GM21723 (cell line): ENCODE measurements around the gene KIF26B.

Experiments
- ATAC-seq: cut with Tn5 transposase; IDR thresholded peaks from one replicate; pipeline ENCODE4 v1.9.1; 2021; ENCODE audit warnings: mild to moderate bottlenecking, moderate library complexity; ENCODE audit not compliant: unreplicated experiment

The KIF26B gene

DNA sequence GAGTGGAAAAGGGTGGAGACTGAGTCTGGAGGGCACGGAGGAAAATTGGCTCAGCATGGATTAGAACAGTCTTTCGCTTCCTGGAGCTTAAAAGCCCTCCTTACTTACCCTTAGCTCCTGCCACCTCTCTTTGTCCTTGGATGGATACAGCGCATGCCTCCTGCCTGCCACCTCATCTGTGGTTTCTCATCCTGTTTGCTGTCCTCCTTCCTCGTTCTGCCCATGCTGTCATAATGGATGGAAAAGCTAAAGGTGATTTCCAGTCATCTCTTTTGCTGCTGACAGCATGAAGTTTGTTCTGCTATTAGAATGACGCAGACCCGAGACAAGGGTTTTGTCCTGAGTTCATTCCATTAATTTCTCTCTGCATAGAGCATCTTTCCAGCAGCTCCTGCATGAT lies 425.9 kb downstream of the KIF26B start:
- no peak for ATAC-seq

DNA sequence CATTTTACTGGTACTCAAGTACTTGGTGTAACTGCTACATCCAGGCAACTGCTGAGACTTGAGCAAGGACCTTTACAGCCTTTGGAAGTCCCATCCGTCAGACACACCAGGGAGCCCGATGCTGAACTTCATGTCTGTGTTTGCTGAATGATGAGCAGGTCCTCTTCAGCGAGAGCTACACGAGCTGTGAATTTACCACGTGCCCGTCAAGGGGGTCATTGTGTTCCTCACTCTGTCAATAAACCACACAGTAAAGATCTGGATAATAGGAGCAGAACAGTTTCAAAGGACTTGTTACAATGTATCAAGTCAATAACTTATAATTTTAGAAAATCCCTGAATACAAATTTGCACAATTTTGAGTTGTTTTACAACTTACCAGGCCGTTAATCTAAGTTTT lies 427.2 kb downstream of the KIF26B start:
- no peak for ATAC-seq

DNA sequence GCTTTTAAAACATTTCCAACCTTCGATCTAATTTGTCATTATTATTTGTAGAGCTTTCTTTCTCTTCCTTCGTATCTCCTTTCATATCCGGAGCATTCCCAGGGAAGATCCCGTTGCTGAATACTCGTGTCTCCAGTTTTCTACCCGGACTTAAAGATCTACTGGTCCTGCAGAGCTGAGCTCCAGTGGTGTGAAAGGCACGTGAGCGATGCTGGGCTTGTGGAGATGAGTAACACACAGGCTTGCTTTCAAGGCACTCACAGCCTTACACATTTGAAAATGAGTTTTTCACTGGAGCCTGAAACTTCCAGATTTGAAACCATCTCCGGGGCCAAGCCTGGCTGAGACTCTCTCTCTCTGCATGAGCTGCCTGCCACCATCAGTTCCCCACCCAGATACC lies 428.3 kb downstream of the KIF26B start:
- no peak for ATAC-seq

DNA sequence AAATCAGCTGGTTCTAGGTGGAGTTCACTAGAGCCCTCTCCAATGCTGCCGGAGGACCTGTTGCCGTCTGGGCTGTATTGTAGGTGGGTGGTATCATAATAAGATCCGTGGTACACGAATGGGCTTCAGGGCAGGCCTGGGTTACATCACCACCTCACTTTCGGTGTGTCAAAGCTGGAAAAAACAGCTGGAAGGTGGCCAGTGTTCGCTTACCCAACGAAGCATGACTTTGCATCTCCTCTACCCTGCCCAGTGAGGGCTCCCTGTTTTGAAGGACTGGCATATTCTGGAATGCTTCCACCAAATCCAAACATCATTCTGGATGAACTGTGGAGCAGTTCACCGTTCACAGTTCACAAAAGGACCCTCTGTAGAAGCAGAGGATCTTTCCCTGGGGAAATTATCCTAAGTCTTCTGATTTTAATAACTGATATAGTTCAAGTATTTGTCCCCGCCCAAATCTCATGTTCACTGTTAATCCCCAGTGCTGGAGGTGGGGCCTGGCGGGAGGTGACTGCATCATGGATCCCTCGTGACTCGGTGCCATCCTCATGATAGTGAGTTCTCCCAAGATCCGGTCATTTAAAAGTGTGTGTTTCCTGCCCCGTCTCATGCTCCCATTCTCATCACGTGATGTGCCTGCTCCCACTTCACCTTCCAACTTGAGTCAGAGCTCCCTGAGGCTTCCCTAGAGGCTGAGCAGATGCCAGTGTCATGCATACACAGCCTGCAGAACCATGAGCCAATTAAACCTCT lies 429.0 kb downstream of the KIF26B start:
- no peak for ATAC-seq

DNA sequence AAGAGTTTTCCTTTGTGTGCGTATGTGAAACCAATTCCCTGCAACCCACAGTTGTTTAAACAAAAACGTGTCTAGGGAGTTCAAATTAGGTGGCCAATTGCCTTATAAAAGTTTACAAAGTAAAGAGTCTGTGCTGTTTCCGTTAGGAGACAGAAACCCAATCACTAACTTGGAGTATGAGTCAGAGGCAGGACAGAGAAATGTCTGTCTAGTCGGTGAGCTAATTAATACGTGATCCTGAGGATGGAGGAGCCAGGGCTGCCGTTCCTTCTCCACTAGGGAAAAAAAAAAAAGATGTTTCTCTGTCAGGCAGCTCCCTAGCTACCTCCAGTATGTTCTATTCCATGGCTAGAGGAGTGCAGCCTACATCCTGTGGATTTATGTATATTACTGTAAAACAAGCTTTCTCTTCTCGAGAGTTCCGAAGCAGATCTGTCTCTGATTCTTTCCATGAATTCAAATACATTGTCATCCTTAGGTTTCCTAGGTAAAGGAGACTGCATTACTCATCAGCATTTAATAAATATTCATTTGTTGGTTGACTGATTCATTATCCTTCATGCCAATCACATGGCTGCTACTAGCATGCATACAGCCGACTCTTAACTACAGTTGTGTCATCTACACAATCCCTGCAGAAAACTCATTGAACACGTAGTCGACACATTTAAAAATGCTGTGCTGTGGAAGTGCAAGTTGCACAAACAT lies 430.6 kb downstream of the KIF26B start:
- ATAC-seq: no peak

DNA sequence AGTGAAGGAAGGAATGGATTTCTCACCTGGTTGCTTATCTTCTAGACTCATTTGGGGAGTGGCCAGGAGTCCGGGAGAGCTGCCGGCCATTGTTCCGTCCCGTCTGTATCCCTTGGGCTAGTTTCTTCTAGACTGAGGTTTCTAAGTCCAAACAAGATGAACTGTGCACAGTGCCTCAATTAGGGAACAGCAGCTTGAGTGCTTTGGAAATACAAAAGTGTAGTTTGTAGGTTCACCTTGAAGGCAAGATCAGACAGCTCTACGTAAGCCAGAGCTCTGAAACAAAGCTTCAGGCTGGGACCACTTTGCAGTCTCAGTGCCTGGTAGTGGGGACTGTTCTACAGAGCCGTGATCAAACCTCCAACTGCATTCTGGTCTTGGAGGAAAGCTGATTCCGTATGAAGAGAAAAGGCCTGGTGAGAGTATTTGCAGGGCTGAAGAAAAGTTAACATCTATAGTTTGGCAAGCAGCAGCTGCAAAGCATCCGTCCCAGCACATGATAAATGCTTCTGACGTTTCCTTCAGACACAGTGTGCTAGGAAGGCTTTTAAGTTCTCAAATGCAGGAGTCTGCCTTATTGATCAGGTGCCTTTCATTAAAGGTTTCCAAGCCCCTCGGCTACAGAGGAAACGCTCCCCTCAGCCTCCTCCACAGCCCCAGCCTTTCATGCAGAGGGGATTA lies 432.8 kb downstream of the KIF26B start:
- no peak for ATAC-seq

DNA sequence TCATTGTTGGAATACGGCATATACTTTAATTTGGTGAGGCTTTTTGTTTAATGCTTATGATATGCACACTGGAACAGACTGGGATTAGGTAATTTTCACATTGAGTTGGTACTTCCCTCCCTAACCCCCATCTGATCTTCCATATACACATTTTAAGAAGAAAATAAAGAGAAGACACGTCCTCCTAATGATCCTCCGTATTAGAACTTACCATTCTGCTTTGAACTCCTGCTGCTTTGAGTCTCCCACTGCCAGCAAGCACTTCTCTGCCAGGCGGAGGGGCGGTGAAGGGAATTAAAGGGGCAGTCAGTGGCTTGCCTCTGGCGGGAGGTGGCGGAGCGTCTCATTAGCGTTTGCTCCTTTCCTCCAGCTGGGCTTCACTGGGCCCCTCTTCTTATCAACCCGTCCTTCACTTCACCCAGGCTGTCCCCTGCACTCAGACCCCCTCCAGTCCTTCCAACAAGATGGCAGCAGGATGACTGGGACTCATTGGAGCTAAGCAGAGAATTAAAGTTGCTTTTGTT lies 433.4 kb downstream of the KIF26B start:
- no peak for ATAC-seq

DNA sequence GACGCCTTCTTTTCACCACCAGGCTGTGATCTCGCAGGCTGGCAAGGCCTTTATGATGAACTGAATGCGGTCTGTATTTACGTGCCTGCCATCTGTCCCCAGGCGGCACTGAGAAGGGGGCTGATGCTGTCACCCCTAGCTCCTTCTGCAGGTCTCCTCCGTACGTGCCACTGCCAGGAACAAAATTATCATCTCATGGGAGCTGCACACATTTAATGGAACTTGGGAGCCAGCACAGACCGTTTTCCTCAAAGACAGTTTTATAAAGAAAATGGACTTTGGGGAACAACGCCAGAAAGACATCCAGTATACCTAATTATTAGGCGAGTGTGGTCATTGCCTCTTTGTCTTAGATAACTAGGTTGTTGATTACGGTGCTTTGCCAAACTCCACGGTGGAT lies 434.5 kb downstream of the KIF26B start:
- no peak for ATAC-seq

DNA sequence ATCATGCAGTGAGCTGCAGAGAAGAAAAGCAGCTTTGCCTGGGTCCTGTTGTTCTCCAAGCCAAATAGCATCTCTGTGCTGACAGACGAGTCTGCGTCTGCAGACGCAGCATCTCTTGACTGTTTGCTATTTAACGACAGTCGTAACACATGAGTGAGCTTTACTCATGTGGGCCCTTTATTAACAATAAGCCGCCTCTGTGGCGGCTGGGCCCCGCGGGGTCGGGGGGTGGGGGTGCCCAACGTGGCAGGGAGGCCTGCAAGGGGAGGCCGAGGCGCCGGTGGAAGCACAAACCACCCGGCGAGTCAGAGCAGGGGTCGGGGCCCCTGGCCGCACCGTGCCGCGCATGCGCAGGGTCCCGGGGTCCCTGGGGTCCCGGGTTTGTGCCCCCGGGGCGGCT lies 435.1 kb downstream of the KIF26B start:
- no peak for ATAC-seq

DNA sequence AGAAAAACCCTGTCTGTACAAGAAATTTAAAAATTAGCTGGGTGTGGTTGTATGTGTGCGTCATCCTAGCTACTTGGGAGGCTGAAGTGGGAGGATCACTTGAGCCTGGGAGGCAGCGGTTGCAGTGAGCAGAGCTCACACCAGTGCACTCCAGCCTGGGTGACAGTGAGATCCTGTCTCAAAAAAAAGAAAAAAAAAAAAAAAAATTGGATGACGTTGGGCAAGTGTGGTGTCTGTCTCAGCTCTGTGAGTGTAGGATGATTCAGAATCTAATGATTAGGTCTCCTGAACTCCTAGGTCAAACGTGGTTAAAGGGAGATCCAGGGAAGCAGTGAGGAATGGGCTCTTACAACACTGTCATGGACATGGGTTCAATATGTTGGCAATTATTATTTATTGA lies 435.9 kb downstream of the KIF26B start:
- ATAC-seq: no peak

DNA sequence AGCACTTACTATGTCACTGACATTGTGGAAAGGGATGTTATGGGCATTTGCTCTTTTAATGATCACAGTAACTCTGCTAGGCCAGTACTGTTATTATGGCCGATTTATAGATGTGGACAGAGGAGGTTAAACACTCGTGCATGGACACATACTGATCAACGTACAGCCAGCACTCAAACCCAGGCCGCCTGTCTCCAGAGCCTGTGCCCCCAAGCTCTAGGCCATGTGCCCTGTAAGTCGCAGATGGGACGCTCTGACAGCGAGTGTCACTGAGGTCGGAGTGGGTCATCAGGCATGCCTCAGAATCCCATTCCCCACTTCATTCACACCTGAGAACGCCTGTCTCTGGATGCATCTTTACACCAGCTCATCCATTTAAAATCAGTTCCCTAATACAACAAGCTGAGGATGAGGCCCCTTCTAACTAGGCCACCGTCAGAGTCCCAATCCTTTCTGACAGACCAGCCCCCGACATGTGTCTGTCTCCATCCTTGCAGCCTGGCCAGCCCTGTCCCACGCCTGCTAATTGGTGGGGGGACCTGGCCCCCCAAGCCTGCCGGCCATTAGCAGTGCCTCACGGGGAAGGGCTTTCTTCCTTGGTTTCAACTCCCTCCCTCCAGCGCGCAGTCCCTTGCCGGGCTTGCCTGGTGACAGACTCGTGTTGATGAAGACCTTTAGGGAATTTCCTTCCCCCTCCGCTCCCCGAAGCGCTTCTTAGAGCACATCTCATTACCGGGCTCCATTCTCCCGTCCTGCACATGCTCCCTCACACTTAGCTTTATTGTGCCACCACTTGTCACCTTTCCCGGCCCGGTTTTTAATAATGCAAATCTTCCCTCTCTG lies 436.8 kb downstream of the KIF26B start:
- no peak for ATAC-seq

DNA sequence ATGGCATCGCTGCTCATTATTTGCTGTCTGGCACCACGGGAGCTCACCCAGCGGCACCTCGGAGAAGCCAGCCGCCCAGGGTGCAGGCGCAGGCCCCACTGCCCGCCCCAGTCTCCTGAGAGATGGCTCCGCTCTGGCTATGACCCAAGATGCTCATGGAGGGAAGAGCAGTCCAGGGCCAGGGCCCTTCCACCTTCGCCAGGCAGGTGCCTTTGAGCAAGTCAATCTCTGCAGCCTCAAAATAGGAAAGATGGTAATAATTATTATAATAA lies 437.3 kb downstream of the KIF26B start:
- ATAC-seq: no peak

DNA sequence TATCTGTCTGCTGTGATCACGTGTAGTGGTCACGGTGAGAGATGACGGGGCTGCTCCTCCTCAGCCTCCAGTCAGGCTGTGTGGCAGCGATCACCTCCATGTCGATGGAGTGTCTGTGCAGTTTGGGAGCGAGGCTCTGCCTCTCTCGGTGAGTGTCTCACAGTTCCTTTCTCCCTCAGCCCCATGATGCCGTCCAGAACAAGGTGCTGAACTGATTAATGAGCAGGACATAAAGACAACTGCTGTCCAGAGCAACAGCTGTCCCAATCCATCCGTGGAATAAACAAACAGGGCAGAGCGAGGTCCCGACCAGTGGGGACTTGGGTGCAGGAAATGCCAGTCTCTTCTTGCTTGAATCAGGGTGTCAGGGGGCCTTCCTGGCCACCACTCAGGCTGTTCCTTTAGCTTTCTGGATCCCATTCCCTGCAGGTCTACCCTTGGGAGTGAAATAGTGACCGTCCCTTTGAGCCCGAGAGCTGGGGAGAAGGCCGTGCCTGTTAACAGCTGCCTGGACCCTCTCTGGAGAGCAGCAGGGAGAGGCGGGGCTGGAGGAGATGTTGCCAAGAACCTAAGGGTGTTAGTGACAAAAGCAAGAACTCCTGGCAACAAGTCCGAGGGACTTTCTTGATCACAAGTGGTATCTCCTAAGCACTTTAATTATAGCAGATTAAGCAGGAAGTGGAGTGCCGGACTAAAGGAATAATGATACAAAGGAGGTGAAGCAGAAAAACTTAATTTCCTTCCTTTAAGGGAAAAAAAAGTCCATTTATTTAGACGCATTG lies 443.9 kb downstream of the KIF26B start:
- no peak for ATAC-seq

DNA sequence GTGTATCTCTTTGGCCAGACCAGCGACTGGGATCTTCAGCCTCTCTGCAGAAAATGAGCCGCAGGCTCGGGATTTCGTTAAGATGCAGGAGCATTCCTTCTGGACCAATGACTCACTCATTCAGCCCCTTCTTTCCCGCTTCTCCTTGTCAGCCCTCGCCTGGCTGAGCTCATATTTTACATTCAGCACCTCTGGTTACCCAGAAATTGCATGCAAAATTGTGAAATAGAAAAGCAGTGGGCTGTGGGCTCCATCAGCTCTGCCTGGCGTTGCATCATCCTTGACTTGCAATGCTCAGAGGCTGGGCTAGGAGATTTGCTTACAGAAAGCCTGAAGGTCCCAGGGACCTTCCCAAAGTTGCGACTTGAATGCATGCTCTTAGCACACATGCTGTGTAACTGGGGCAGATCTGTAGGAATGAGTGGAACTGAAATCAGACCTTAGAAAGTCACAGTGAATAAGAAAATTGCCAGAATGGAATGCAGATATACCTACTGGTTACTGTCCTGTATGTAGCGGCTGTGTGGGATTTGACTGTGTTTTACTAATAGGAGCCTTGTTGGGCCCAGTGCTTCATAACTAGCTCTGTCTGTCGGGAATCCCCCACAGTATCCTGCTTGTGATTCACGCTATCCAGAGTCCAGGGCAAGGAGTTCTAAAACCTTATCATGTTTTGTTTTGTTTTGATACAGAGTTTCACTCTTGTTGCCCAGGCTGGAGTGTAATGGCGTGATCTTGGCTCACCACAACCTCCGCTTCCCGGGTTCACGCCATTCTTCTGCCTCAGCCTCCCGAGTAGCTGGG lies 444.8 kb downstream of the KIF26B start:
- peak; percentile 80 for ATAC-seq

DNA sequence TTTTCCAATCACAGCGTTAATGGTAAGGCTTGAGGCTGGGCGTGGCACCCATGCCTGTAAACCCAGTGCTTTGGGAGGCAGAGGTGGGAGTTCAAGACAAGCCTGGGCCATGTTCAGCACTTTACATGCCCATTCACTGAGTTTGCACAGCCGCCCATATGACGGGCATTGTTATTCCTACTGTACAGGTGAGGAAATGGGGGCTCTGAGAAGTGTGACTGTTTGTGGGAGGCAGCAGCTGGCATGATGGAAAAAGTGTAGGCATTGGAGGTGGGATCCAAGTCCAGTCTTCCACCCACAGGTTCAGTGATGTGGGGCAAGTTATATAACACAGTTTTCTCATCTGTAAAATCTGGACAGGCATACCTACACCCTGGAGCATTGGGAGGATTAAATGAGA lies 445.9 kb downstream of the KIF26B start:
- ATAC-seq: no peak

DNA sequence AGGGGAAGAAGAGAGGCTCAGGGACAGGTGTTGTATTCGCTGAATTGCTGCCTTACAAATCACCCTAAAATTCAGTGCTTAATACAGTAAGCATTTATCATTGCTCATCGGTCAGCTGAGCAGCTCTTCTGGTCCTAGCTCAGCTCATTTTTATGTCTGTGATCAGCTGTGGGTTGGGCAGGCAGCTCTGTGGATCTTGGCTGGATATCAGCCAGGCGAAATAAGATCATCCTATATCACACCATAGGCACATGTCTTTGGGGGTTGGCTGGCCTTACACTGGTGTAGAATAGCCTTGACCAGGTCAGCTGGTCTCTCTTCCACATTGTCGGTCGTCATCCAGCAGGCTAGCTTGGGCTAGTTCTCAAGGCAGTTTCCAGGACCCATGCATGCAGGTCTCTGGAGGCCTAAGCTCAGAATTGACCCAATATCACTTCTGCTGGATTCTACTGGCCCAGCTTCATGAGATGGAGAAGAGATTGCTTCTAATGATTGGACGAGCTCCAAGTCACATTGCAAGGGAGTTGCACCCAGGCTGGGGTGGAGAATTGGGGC lies 448.6 kb downstream of the KIF26B start:
- ATAC-seq: no peak

DNA sequence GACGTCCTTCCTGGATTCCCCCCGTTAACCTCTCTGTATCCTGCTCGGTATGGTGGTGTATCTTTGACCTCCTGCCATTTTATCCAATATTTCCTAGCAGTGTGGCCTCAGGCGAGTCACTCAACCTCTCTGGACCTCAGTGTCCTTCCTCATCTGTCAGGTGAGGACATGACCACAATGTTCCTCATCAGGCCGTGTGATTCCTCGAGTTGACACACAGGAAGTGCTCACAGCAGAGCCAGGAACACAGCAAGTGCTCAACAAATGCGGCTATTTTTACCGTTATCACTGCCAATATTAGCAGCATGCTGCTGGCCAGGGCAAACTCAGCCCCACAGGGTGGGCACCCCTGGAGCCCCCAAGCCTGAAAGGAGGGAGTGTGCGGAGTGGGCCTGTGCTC lies 450.2 kb downstream of the KIF26B start:
- ATAC-seq: no peak

DNA sequence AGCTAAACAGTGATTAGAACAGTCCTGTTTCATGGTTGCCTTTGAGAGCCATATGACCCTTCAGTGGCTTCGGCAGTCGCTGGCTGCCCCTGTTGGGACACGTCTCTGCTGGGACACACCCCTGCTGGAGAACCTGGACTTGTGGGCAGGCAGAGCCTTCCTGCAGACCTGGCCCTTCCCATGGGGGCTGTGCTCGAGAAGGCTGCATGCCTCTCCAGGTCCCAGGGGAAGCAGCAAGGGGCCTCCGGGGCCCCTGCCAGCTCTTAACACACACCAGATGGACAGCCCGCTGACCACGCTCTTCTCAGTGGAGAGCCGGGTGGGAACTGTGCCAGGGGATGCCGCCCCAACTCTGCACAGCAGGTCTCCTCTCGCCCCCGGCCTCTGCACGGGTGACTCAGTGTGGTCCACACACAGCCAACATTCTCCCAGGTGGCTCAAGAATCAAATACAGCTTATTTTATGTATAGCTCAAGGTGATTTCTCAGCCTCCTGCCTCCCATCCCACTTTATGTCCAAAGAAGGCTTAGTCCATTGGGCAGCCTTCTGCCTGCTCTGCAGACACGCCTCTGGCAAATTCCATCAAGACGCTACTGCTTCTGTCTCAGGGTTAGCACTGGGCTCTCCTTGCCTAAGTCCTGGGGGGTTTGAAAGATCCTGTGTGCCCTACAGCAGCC lies 450.8 kb downstream of the KIF26B start:
- ATAC-seq: no peak
